Pancreas (tissue), 10 donors: ENCODE data around the gene SPN. TPM values are rescaled to one million over a fixed set of nuclear protein-coding genes. Genes with fewer than 3 reads are reported as not detected.

Source experiments
- ATAC-seq, 4 donors: fragments of 200-7000 bp; cut with Tn5 transposase; one replicate each; pipeline versions ENCODE4 v1.8.0 to v1.9.1; 2020; ENCODE audit warnings: mild to moderate bottlenecking in 4 of 4, moderate library complexity in 4 of 4
- DNase-seq, 6 donors: peaks; one replicate each; pipeline ENCODE4 v3.0.0-alpha.2; 2020
- FAIRE-seq: peaks from 2 replicates; lab custom pipeline; 2012; peaks lifted over from hg19 to GRCh38; lab: Jason Lieb, UNC
- H3K27ac ChIP-seq, 4 donors: fragments of 200-600 bp; sonication (generic); 1 replicate in 3 of 4; 2 replicates in 1 of 4; pipeline versions ENCODE4 v1.5.0 to v1.8.0; 2020
- H3K27me3 ChIP-seq, 4 donors: fragments of 200-600 bp; one replicate each; pipeline ENCODE4 v1.8.0; 2021
- H3K36me3 ChIP-seq, 3 donors: fragments of 200-600 bp; sonication (generic) in 1 of 3; one replicate each; pipeline versions ENCODE4 v1.5.0 to v1.8.0; 2020 to 2021
- H3K4me1 ChIP-seq, 3 donors: fragments of 200-600 bp; one replicate each; pipeline ENCODE4 v1.8.0; 2021
- H3K4me3 ChIP-seq, 4 donors: fragments of 200-600 bp; sonication (generic) in 2 of 4; one replicate each; pipeline versions ENCODE4 v1.5.0 to v1.8.0; 2020 to 2021
- H3K9me3 ChIP-seq, 4 donors: fragments of 200-600 bp; one replicate each; pipeline ENCODE4 v1.8.0; 2021
- WGBS, 2 donors: extraction: QIAGEN DNeasy Blood & Tissue Kit; methylation state at CpG; one replicate each; pipeline ENCODE4 v1.1.7; 2013; 5-methylcytosine and 5-hydroxymethylcytosine counted together
- intact Hi-C, 3 donors: fragments of 100-400 bp; cut with DNase I; formaldehyde crosslinking; loops; one replicate each; pipeline versions ENCODE4 v1.11.1 to v1.14.2; 2022
- polyA plus RNA-seq, 2 donors: library from polyadenylated mRNA; stranded (reverse); fragments of 200-250 nt; gene quantifications; one replicate each; pipeline ENCODE4 v1.2.3, GENCODE V29; 2013
- total RNA-seq, 6 donors: library from RNA; stranded (reverse); fragmentation: NEBNext Ultra II Directional in 4 of 6; extraction: Animal tissue kit (Norgen Biotek cat#: 25700) in 4 of 6; gene quantifications; one replicate each; pipeline versions ENCODE4 v1.2.1 to v1.2.4, GENCODE V29; 2021 to 2023
- TF ChIP-seq, protein P1 (sequence below), 4 donors: fragments of 200-600 bp; sonication (generic) in 3 of 4; IDR thresholded peaks; one replicate each; pipeline versions ENCODE4 v1.5.0 to v1.8.0; 2021; ENCODE audit warnings: antibody characterized with exemption in 4 of 4
- donor health status: healthy with polysubstance abuse.
- donor health status: DM: no; HTN: no; CAD: no; lungs with moderate emphysema.
- donor health status: DM: no; HTN: no; CAD: no.
- donor health status: control.
- donor health status: control.
- donor health status: Bipolar disorder and iron deficiency.
- donor health status: DM: yes; HTN: yes; CAD: no.
- donor health status: DM: no; HTN: no; CAD: no.
- donor health status: DM: no; HTN: no; CAD: no.
- donor health status: DM: yes; HTN: yes; CAD: no.

Gene SPN
- total and polyA plus RNA-seq, 8 donors: 0.16 to 6.4 (median 0.68) TPM

DNA sequence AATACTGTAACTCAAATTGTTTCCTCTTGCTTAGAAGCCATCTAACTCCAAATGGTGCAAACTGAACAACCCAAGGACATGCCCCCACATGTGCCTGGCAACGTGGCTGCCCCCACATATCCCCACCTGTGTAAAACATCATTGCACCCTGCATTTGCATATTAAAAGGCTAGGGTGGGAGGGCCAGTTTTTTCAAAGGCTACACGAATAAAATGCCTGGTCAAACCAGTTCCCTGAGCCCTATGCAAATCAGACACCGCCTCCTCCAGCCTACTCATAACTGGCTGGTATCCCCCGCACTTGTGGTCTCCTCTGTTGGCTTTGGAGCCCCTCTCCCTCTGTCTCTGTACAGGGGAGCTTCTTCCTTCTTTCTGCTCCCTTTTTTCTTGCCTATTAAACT, 56.0 kb downstream of the SPN start:
- WGBS, 2 donors: 23 to 33% methylated on average over 4 of the region's 4 CpGs
- ATAC-seq: no peak
- TF ChIP-seq, protein P1, sequence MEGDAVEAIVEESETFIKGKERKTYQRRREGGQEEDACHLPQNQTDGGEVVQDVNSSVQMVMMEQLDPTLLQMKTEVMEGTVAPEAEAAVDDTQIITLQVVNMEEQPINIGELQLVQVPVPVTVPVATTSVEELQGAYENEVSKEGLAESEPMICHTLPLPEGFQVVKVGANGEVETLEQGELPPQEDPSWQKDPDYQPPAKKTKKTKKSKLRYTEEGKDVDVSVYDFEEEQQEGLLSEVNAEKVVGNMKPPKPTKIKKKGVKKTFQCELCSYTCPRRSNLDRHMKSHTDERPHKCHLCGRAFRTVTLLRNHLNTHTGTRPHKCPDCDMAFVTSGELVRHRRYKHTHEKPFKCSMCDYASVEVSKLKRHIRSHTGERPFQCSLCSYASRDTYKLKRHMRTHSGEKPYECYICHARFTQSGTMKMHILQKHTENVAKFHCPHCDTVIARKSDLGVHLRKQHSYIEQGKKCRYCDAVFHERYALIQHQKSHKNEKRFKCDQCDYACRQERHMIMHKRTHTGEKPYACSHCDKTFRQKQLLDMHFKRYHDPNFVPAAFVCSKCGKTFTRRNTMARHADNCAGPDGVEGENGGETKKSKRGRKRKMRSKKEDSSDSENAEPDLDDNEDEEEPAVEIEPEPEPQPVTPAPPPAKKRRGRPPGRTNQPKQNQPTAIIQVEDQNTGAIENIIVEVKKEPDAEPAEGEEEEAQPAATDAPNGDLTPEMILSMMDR (IDR thresholded peaks at IDR 0.05): no peak
- Histone ChIP-seq H3K27ac (no peak overlapping the region), H3K27me3 (no peaks in the 10 kb centered on the region), H3K4me3 (no peak overlapping the region), H3K4me1 (no peaks in the 10 kb centered on the region), H3K9me3 (no peaks in the 10 kb centered on the region), H3K36me3 (no peaks in the 10 kb centered on the region)
- intact Hi-C loops: no loop called here
- DNase-seq: no peak
- no peak for FAIRE-seq

Other genes with a start within 250 kb of the SPN start
- gene BOLA2, start 208.9 kb upstream of the SPN start, total RNA-seq: 1 to 10 TPM; 1.1 to 3.5 (median 2.0) TPM
- 1 to 10 TPM; 7.4 to 9.0 TPM for gene BOLA2, start 208.9 kb upstream of the SPN start, polyA plus RNA-seq
- 10 to 100 TPM in 4 of 6 donors, 1 to 10 TPM in 2; 6.5 to 22.1 (median 14.2) TPM for gene SLX1B, start 208.7 kb upstream of the SPN start, total RNA-seq
- 10 to 100 TPM; 11.4 to 15.3 TPM for gene SLX1B, start 208.7 kb upstream of the SPN start, polyA plus RNA-seq
- gene SULT1A4, start 203.3 kb upstream of the SPN start, total RNA-seq: 1 to 10 TPM in 3 of 6 donors, under 1 TPM in 3; 0.37 to 4.6 (median 1.4) TPM
- gene SULT1A4, start 203.3 kb upstream of the SPN start, polyA plus RNA-seq: 10 to 100 TPM in 1 of 2 donors, 1 to 10 TPM in 1; 9.8 to 15.8 TPM
- 10 to 100 TPM; 11.2 to 25.7 (median 15.2) TPM for gene NPIPB12, start 156.8 kb upstream of the SPN start, total RNA-seq
- 100 to 1,000 TPM; 103 to 207 TPM for gene NPIPB12, start 156.8 kb upstream of the SPN start, polyA plus RNA-seq
- 10 to 100 TPM; 16.3 to 29.7 (median 19.2) TPM for gene QPRT, start 15.9 kb downstream of the SPN start, total RNA-seq
- gene QPRT, start 15.9 kb downstream of the SPN start, polyA plus RNA-seq: 10 to 100 TPM in 1 of 2 donors, 1 to 10 TPM in 1; 8.2 to 15.1 TPM
- 1 to 10 TPM in 2 of 6 donors, under 1 TPM in 3, not detected in 1; 0.24 to 1.5 (median 0.61) TPM for gene C16orf54, start 82.7 kb downstream of the SPN start, total RNA-seq
- under 1 TPM; 0.23 to 0.26 TPM for gene C16orf54, start 82.7 kb downstream of the SPN start, polyA plus RNA-seq
- 1 to 10 TPM in 3 of 6 donors, under 1 TPM in 3; 0.06 to 3.1 (median 1.1) TPM for gene ZG16, start 115.0 kb downstream of the SPN start, total RNA-seq
- 1 to 10 TPM in 1 of 2 donors, under 1 TPM in 1; 0.52 to 2.4 TPM for gene ZG16, start 115.0 kb downstream of the SPN start, polyA plus RNA-seq
- 10 to 100 TPM in 4 of 6 donors, 1 to 10 TPM in 2; 7.7 to 17.4 (median 11.0) TPM for gene KIF22, start 127.5 kb downstream of the SPN start, total RNA-seq
- gene KIF22, start 127.5 kb downstream of the SPN start, polyA plus RNA-seq: 10 to 100 TPM; 43.1 to 51.2 TPM
- gene MAZ, start 143.3 kb downstream of the SPN start, total RNA-seq: 100 to 1,000 TPM in 1 of 6 donors, 10 to 100 TPM in 5; 84.8 to 122 (median 96.2) TPM
- 100 to 1,000 TPM in 1 of 2 donors, 10 to 100 TPM in 1; 94.1 to 107 TPM for gene MAZ, start 143.3 kb downstream of the SPN start, polyA plus RNA-seq
- gene PRRT2, start 148.9 kb downstream of the SPN start, total RNA-seq: 1 to 10 TPM in 1 of 6 donors, under 1 TPM in 5; 0.35 to 1.2 (median 0.45) TPM
- 1 to 10 TPM; 2.6 to 3.2 TPM for gene PRRT2, start 148.9 kb downstream of the SPN start, polyA plus RNA-seq
- 10 to 100 TPM in 3 of 6 donors, 1 to 10 TPM in 3; 8.1 to 14.5 (median 10.4) TPM for gene PAGR1, start 152.9 kb downstream of the SPN start, total RNA-seq
- 10 to 100 TPM; 34.5 to 34.7 TPM for gene PAGR1, start 152.9 kb downstream of the SPN start, polyA plus RNA-seq
- 100 to 1,000 TPM in 2 of 6 donors, 10 to 100 TPM in 4; 58.8 to 123 (median 77.5) TPM for gene MVP, start 157.2 kb downstream of the SPN start, total RNA-seq
- 100 to 1,000 TPM; 119 to 179 TPM for gene MVP, start 157.2 kb downstream of the SPN start, polyA plus RNA-seq
- gene CDIPT, start 200.0 kb downstream of the SPN start, total RNA-seq: 10 to 100 TPM; 31.9 to 50.9 (median 37.3) TPM
- gene CDIPT, start 200.0 kb downstream of the SPN start, polyA plus RNA-seq: 10 to 100 TPM; 52.7 to 69.8 TPM
- 10 to 100 TPM; 14.7 to 29.4 (median 18.3) TPM for gene SEZ6L2, start 236.3 kb downstream of the SPN start, total RNA-seq
- 10 to 100 TPM; 12.6 to 38.8 TPM for gene SEZ6L2, start 236.3 kb downstream of the SPN start, polyA plus RNA-seq
- gene ASPHD1, start 237.2 kb downstream of the SPN start, total RNA-seq: 10 to 100 TPM in 1 of 6 donors, 1 to 10 TPM in 5; 3.8 to 11.2 (median 7.1) TPM
- gene ASPHD1, start 237.2 kb downstream of the SPN start, polyA plus RNA-seq: 10 to 100 TPM; 11.9 to 21.2 TPM